GM21825 (cell line): ENCODE results near the gene IGSF9.
A peak's percentile ranks its signal among the peaks of the same experiment; 100 is the strongest.

Experiments used
- ATAC-seq: cut with Tn5 transposase; IDR thresholded peaks from one replicate; pipeline ENCODE4 v1.9.1; 2021; ENCODE audit warnings: mild to moderate bottlenecking, moderate library complexity; ENCODE audit not compliant: unreplicated experiment

The IGSF9 gene, protein sequence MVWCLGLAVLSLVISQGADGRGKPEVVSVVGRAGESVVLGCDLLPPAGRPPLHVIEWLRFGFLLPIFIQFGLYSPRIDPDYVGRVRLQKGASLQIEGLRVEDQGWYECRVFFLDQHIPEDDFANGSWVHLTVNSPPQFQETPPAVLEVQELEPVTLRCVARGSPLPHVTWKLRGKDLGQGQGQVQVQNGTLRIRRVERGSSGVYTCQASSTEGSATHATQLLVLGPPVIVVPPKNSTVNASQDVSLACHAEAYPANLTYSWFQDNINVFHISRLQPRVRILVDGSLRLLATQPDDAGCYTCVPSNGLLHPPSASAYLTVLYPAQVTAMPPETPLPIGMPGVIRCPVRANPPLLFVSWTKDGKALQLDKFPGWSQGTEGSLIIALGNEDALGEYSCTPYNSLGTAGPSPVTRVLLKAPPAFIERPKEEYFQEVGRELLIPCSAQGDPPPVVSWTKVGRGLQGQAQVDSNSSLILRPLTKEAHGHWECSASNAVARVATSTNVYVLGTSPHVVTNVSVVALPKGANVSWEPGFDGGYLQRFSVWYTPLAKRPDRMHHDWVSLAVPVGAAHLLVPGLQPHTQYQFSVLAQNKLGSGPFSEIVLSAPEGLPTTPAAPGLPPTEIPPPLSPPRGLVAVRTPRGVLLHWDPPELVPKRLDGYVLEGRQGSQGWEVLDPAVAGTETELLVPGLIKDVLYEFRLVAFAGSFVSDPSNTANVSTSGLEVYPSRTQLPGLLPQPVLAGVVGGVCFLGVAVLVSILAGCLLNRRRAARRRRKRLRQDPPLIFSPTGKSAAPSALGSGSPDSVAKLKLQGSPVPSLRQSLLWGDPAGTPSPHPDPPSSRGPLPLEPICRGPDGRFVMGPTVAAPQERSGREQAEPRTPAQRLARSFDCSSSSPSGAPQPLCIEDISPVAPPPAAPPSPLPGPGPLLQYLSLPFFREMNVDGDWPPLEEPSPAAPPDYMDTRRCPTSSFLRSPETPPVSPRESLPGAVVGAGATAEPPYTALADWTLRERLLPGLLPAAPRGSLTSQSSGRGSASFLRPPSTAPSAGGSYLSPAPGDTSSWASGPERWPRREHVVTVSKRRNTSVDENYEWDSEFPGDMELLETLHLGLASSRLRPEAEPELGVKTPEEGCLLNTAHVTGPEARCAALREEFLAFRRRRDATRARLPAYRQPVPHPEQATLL

DNA sequence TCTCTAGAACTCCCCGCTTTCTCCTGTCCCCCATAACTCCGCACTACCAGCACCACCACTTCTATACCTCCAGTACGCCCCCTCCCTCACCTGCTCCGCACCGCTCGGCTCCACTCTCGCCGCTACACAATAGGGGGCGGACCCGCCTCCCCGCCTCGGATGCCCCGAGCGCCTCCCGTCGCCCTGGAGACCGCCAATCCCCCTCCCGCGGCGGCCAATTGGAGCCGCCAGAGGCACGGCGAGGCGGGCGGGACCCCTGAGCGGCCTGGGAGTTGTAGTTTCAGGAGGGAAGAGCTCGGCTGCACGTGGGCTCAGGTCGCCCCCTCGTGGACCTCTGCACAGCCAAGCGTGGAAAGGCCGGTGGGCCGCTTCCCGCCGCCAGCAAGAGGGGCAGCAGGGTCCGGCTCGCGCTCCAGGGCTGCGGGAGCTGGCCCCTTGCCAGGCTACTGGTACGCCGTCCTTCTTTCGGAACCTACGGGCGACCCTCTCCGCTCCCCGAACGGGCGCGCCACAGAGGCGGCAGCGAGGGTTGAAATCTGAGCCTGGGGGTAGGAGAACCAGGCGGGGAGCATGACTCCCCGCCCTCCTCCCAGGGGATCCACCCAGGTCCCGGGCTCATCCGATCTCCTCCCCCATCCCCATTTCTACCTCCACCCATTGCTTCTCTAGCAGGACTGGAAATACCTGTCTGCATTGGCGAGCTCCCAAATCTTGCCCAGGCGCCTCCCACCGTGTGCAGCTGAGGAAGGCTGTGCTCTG, at the start of gene IGSF9:
TSS of gene IGSF9 (minus strand) at position 131 of the 759 bp plus-strand sequence. CDS start 2,159 bp downstream, outside the sequence.
- peak; percentile 64 for ATAC-seq

DNA sequence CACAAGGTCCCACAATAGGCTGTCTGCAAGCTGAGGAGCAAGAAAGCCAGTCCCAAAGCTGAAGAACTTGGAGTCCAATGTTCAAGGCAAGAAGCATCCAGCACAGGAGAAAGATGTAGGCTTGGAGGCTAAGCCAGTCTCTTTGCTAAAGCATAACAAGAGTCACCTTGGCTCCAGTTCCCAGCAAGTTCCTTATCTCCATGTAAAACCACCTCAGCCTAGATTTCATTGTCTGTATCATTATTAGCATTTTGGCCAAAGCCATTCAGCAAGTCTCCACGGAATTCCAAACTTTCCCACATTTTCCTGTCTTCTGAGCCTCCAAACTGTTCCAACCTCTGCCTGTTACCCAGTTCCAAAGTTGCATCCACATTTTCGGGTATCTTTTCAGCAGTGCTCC, 49.5 kb upstream of the IGSF9 start:
- ATAC-seq, result no peak

DNA sequence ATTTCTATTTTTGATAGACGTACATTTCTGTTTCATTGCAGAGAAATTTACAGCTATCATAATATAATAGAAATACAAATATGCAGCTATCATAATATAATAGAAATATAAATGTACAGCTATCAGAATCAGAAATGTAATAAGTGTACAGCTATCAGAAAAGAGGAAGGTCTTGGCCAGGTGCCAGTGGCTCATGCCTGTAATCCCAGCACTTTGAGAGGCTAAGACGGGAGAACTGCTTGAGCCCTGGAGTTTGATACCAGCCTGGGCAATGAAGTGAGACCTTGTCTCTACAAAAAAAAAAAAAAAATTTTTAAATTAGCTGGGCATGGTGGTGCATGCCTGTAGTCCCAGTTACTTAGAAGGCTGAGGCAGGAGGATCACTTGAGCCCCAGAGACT, 48.5 kb upstream of the IGSF9 start:
- ATAC-seq, result no peak

- ATAC-seq, result no peak
Observed at GRCh38 chr1:159992161-159992560, 46.7 kb upstream of the IGSF9 start.

GRCh38 chr1:159991513-159991912, 46.1 kb upstream of the IGSF9 start:
- ATAC-seq, result no peak

DNA sequence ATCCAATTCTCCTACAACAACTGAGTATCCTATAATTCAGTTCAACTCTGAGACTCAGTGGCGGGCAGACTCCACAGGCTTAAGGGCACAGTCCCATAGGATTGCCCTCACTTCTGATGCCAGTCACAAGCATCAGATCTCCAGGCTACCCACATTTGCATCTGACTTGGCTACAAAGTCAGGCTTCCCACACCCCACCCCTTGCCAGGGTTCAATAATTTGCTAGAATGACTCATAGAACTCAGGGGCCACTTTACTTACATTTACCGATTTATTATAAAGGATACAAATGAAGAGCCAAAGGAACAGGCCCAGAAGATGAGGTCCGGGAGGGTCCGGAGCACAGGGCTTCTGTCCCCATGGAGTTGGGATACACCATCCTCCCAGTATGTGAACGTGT, 44.6 kb upstream of the IGSF9 start:
- no peak for ATAC-seq

DNA sequence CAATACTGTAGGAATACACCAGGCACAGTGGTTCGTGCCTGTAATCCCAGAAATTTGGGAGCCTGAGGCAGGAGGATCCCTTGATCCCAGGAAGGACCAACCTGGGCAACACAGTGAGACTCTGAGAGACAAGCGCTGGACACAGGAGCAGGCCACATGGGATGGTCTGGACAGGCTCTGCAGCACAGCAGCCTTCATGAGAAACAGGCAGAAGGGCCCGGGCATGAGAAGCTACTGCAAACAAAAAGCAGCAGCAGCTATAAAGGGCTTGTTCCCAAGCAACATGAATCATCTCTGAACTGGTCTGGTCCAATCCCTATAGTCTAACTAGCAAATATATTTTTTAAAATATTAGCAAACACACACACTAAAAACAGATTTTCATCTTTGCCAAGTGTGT, 44.2 kb upstream of the IGSF9 start:
- no peak for ATAC-seq

- ATAC-seq, result no peak
Observed at GRCh38 chr1:159988006-159988405, 42.6 kb upstream of the IGSF9 start.

GRCh38 chr1:159987186-159987585, 41.8 kb upstream of the IGSF9 start:
- ATAC-seq, result no peak

DNA sequence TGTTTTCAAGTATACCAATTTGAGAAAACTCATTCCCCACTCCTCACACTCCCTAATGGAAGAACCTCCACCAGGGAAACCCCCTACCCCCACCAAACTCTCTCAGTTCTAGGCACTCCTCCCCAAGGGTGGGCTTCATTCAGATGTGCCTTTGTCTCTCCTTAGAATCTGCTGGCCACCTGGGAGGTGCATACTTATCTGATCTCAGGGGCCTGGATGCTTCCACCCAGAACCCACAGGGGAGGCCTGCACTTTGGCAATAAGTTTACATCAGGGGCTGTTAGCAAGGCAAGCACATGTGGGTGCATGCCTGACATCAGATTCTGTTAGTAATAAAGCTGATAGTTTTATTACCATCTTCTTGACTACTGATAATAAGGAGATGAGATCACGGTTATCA, 41.1 kb upstream of the IGSF9 start:
- no peak for ATAC-seq

GRCh38 chr1:159986093-159986492, 40.7 kb upstream of the IGSF9 start:
- no peak for ATAC-seq

GRCh38 chr1:159985473-159985872, 40.1 kb upstream of the IGSF9 start:
- no peak for ATAC-seq

DNA sequence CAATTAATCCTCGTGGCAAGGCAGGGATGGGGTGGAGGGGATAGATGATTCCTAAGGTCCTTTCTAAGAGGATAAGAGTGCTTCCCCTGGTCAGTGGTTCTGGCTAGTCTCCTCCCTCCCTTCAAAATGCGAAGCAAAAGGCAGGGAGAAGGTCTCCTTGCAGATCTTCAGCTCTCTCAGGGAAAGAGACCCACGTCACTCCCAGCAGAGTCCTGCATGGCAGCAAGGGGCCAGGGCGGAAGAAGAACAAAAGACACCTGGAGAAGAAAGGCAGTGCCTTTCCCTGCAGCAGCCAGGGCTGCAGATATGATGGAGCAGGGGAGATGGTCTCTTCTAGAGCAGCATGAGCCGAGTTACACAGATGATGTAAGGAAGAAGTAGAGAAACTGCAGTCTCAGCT, 38.3 kb upstream of the IGSF9 start:
- ATAC-seq, result no peak

- no peak for ATAC-seq
Observed at GRCh38 chr1:159982280-159982679, 36.9 kb upstream of the IGSF9 start.

GRCh38 chr1:159981351-159982055, 36.1 kb upstream of the IGSF9 start:
- no peak for ATAC-seq

DNA sequence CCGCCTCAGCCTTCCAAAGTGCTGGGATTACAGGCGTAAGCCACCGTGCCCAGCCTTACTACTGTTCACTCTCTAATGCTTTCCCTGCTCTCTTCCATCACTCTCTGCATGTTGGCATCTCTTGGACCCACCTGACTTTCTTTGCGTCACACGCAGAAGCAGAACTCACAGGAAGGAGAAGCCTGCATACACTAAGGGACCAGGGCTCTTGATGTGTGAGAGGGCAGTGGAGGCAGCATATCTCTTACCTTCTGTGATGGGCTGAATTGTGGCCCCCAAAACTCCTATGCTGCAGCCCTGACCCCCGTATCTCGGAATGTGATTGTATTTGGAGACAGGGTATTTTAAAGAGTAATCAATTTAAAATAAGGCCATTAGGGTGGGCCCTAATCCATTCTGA, 35.4 kb upstream of the IGSF9 start:
- ATAC-seq, result no peak

DNA sequence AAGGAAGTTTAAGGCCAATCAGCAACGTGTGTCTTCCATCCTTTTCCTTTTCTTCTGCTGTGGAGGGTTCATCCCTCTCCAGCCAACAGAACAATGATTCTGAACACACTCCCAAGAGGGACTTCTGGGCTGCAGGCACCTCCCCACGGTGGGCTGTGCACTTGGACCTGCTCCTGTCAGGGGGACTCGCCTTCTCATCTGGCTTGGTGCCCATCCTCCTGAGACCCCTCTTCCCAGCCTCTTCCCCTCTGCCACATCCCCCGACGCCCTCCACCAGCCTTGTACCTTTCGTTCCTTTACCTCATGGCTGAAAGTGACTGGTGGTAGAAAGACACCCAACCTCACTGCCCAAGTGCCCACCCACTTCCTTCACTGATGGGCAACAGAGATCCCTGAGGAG, 34.7 kb upstream of the IGSF9 start:
- no peak for ATAC-seq

DNA sequence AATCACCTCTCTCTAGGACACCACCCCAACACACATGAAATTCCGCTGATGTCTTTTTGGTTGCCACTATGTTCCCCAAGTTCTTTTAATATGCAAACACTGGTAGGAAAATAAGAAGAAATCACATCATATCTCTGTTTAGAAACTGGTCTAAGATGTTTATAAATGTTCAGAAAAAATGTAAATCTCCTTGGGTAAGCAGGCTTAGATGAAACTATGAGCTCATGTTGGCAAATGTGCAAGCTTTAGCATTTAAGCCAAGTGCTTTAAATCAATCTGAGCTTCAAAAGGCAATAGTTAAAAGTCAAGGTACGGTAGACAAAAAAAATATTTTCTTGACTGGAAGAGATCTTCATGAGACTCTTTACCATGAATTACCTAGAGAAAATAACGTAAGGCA, 33.8 kb upstream of the IGSF9 start:
- ATAC-seq, result no peak

DNA sequence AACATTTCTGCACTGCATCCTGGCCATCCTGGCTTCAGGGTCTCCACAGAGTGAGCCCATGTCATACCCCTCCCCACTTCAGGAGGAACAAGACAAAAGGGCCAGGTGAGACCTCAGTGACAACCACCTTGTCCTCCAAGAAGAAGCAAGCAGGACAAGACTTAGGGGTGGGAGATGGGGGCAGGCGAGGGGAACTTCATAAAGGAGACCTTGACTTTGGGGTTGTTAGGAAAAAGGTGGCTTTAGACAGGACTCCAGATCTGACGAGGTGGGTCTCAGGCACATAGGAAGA, 32.6 kb upstream of the IGSF9 start:
- no peak for ATAC-seq

DNA sequence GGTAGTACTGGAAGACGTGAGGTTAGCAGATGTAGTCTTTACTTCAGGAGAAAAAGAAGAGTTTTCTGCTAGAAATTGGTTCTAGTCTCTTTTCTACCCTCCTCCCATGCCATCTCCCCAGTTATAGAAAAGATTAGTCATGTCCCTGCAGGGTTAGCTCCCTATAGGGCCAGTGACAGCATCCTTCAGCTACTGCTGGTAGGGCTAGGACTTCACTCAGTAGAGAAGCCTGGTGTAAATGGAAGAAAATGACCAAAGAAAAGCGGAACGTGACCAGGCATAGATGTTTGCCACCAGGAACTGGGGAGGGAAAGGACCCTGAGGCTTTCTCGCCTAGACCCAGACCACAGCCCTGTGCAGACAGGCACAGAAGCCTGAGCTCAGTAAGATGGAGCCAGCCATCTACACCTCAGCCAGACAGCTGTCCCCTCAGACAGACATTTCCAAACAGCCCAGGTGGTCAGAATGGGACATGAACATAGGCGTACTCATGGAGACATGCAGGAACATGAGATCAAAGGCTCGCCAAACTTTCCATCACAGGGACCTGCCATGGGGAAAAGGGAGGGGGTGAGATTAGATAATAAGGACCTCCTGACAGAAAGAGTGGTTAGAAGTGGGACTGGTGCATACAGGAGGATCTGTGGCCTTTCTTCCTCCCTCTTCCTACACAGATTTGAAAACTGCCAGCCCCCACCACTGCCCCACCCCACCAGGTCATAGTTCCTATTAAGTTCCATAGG, 32.1 kb upstream of the IGSF9 start:
- no peak for ATAC-seq
